Measurements from ENCODE around the gene JARID2. TPM values are rescaled to one million over a fixed set of nuclear protein-coding genes. Genes with fewer than 3 reads are reported as not detected.

The JARID2 gene
- total RNA-seq, 1 donor from 2014 or later = 24.2 TPM

GRCh38 chr6:15479761-15480160 lies 233.9 kb downstream of the JARID2 start:
- no peak overlapping the region for H3K4me3 ChIP-seq (ENCODE audit: insufficient read depth, low read depth, low read length)
- H3K36me3 Mint-ChIP-seq (ENCODE audit: low read depth, unreplicated experiment) = peaks cover 5% of the 10 kb centered on the region
- H3K4me1 Mint-ChIP-seq (ENCODE audit: low read depth, unreplicated experiment) = peaks cover 8% of the 10 kb centered on the region
- no peak overlapping the region for H2AFZ ChIP-seq (ENCODE audit: low read depth, low read length)
- H4K20me1 ChIP-seq (ENCODE audit: insufficient read depth, low read length) = peaks cover 88% of the 10 kb centered on the region
- peaks cover 25% of the 10 kb centered on the region for H3K4me1 ChIP-seq (ENCODE audit: insufficient read depth, low read length)
- H3K79me2 ChIP-seq (ENCODE audit: insufficient read depth, low read length) = peaks cover 59% of the 10 kb centered on the region
- H3K4me3 Mint-ChIP-seq (ENCODE audit: unreplicated experiment) = no peak overlapping the region
- peaks cover 3% of the 10 kb centered on the region for H3K36me3 ChIP-seq (ENCODE audit: insufficient read depth, low read length)
- no peaks in the 10 kb centered on the region for H3K27me3 ChIP-seq (ENCODE audit: insufficient read depth, low read length)
- no peak overlapping the region for H3K9ac ChIP-seq (ENCODE audit: low read length)
- H3K9me3 Mint-ChIP-seq (ENCODE audit: unreplicated experiment) = no peaks in the 10 kb centered on the region
- no peaks in the 10 kb centered on the region for H3K9me3 ChIP-seq (ENCODE audit: insufficient read depth, low read depth, low read length)
- peak overlapping the region; percentile 4 for H3K4me2 ChIP-seq (ENCODE audit: low read length)
- no peak for FAIRE-seq
- no peak overlapping the region for H3K27ac Mint-ChIP-seq (ENCODE audit: unreplicated experiment)
- peak; percentile 52 for DNase-seq (ENCODE audit: low read depth)
- no peak overlapping the region for H3K27ac ChIP-seq (ENCODE audit: low read depth, low read length)
- H3K27me3 Mint-ChIP-seq (ENCODE audit: low read depth, unreplicated experiment) = no peaks in the 10 kb centered on the region
- TF ChIP-seq EZH2 (IDR thresholded peaks at IDR 0.05; ENCODE audit: insufficient read depth, low read length) (no peak), CTCF (IDR thresholded peaks at IDR 0.05; ENCODE audit: insufficient read depth, low read depth, low read length) (no peak)

- Histone ChIP-seq H4K20me1 (ENCODE audit: insufficient read depth, low read length) (peaks cover 93% of the 10 kb centered on the region), H3K36me3 (ENCODE audit: insufficient read depth, low read length) (peaks cover under 1% of the 10 kb centered on the region), H3K4me2 (ENCODE audit: low read length) (no peak overlapping the region), H3K4me3 (ENCODE audit: insufficient read depth, low read depth, low read length) (no peak overlapping the region), H3K9ac (ENCODE audit: low read length) (no peak overlapping the region), H3K4me1 (ENCODE audit: insufficient read depth, low read length) (peaks cover 25% of the 10 kb centered on the region), H3K79me2 (ENCODE audit: insufficient read depth, low read length) (peaks cover 59% of the 10 kb centered on the region), H3K9me3 (ENCODE audit: insufficient read depth, low read depth, low read length) (no peaks in the 10 kb centered on the region), H2AFZ (ENCODE audit: low read depth, low read length) (no peak overlapping the region), H3K27me3 (ENCODE audit: insufficient read depth, low read length) (no peaks in the 10 kb centered on the region), H3K27ac (ENCODE audit: low read depth, low read length) (no peak overlapping the region)
- Mint-ChIP-seq H3K4me3 (ENCODE audit: unreplicated experiment) (no peak overlapping the region), H3K4me1 (ENCODE audit: low read depth, unreplicated experiment) (peaks cover 8% of the 10 kb centered on the region), H3K36me3 (ENCODE audit: low read depth, unreplicated experiment) (peaks cover 5% of the 10 kb centered on the region), H3K27ac (ENCODE audit: unreplicated experiment) (no peak overlapping the region), H3K9me3 (ENCODE audit: unreplicated experiment) (no peaks in the 10 kb centered on the region), H3K27me3 (ENCODE audit: low read depth, unreplicated experiment) (no peaks in the 10 kb centered on the region)
- TF ChIP-seq EZH2 (IDR thresholded peaks at IDR 0.05; ENCODE audit: insufficient read depth, low read length) (no peak), CTCF (IDR thresholded peaks at IDR 0.05; ENCODE audit: insufficient read depth, low read depth, low read length) (no peak)
- FAIRE-seq = no peak
- DNase-seq (ENCODE audit: low read depth) = no peak
Observed at GRCh38 chr6:15480525-15480924, 234.7 kb downstream of the JARID2 start.

DNA sequence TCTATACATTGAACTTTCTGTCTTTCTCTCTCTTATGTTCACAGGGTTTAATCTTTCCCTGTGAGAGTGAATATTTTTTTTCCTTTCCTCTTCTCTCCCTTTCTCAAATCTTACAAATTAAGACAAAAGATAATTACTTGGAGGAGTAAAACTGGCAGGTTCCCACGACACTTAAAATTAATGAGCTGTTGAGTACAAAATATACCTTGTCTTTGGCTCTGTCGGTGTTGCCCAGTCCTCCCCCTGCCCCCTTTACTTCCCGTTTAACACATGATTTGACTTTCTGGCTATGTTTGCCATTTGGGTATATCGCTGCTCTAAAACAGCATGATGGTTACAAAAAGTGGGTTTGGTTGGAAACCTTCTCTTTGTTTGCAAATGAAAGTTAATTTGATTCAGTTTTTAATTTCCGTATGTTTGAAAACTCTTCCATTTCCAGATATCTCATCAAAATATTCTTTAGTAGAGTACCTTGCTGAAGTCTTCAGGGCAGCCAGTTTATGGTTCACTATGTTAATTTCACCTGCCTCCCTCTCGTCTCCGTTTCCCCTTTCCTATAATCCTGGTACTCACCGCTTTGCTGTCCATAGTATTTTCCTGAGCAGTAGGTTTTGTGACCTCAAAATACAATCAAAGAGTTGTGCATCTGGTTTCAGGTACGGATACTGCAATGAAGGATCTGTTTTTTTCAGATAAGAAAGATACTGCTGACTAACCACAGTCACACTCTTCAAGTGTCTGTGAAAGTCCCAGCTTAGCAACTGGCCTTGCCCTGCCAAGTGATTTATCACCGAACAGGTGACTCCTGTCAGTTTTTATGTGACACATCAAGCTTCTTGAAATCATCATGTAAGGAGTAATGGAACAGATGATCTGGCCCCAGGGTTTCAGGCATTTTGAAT lies 235.8 kb downstream of the JARID2 start:
- peaks cover 59% of the 10 kb centered on the region for H3K79me2 ChIP-seq (ENCODE audit: insufficient read depth, low read length)
- no peaks in the 10 kb centered on the region for H3K36me3 ChIP-seq (ENCODE audit: insufficient read depth, low read length)
- Mint-ChIP-seq H3K4me1 (ENCODE audit: low read depth, unreplicated experiment) (peaks cover 12% of the 10 kb centered on the region), H3K36me3 (ENCODE audit: low read depth, unreplicated experiment) (peaks cover 5% of the 10 kb centered on the region), H3K4me3 (ENCODE audit: unreplicated experiment) (no peak overlapping the region), H3K9me3 (ENCODE audit: unreplicated experiment) (no peaks in the 10 kb centered on the region), H3K27ac (ENCODE audit: unreplicated experiment) (no peak overlapping the region), H3K27me3 (ENCODE audit: low read depth, unreplicated experiment) (no peaks in the 10 kb centered on the region)
- TF ChIP-seq CTCF (IDR thresholded peaks at IDR 0.05; ENCODE audit: insufficient read depth, low read depth, low read length) = no peak
- TF ChIP-seq EZH2 (IDR thresholded peaks at IDR 0.05; ENCODE audit: insufficient read depth, low read length) = no peak
- H3K9me3 ChIP-seq (ENCODE audit: insufficient read depth, low read depth, low read length) = no peaks in the 10 kb centered on the region
- no peak for DNase-seq (ENCODE audit: low read depth)
- no peak overlapping the region for H3K9ac ChIP-seq (ENCODE audit: low read length)
- H2AFZ ChIP-seq (ENCODE audit: low read depth, low read length) = no peak overlapping the region
- no peak overlapping the region for H3K27ac ChIP-seq (ENCODE audit: low read depth, low read length)
- H3K4me3 ChIP-seq (ENCODE audit: insufficient read depth, low read depth, low read length) = no peak overlapping the region
- H3K4me1 ChIP-seq (ENCODE audit: insufficient read depth, low read length) = peaks cover 21% of the 10 kb centered on the region
- H3K27me3 ChIP-seq (ENCODE audit: insufficient read depth, low read length) = no peaks in the 10 kb centered on the region
- no peak overlapping the region for H3K4me2 ChIP-seq (ENCODE audit: low read length)
- FAIRE-seq = no peak
- H4K20me1 ChIP-seq (ENCODE audit: insufficient read depth, low read length) = peaks cover 88% of the 10 kb centered on the region
